ENCODE results near the gene JAG2.
A peak's percentile ranks its signal among the peaks of the same experiment; 100 is the strongest.

Gene JAG2

DNA sequence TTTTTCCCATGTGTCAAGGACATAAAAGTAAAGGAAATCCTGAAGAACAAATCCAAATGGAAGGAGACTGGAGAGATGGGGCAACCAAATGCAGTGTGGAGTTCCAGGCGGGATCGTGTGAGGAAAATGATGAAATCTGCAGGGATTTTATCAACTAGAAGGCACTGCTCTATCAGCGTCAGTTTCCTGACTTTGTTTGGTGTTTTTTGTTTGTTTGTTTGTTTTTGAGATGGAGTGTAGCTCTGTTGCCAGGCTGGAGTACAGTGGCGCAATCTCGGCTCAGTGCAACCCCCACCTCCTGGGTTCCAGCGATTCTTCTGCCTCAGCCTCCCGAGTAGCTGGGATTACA is 60.1 kb downstream of the JAG2 start:
- DNase-seq = no peak

DNA sequence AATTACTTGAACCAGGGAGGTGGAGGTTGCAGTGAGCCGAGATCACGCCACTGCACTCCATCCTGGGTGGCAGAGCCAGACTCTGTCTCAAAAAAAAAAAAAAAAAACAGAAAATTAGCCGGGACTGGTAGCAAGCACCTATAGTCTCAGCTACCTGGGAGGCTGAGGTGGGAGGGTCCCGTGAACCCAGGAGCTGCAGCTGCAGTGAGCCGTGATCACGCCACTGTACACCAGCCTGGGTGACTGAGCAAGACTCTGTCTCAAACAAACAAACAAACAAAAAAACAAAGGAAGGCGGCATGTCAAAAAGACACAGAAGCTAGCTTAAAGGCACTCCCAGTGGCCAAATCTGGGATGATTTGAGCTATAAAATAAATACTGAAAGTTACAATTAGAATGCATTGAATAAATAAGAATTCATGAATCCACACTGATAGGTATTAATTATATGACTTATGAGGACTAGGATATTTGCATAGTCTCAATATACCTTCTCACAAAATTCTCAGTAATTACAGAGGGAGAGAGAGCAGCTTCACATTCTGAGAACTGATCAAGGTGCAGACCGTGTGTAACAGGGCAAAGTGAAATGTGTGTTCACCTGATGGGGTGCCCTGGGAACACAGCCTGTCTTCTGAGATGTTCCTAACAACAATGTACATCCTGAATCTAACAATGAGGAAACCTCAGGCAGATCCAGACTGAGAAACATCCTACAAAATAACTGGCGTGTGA is 60.6 kb downstream of the JAG2 start:
- DNase-seq = no peak

DNA sequence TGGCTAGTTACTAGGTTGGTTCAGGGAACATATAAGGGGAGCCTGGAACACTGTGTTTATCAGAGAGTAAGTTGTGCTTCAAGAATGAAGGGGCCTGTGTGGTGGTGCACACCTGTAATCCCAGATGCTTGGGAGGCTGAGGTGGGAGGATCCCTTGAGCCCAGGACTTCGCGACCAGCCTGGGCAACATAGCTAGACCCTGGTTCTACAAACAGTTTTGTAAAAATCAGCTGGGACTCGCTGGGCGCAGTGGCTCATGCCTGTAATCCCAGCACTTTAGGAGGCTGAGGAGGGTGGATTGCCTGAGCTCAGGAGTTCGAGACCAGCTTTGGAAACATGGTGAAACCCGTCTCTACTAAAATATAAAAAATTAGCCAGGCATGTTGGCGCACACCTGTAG is 61.2 kb downstream of the JAG2 start:
- no peak for DNase-seq

DNA sequence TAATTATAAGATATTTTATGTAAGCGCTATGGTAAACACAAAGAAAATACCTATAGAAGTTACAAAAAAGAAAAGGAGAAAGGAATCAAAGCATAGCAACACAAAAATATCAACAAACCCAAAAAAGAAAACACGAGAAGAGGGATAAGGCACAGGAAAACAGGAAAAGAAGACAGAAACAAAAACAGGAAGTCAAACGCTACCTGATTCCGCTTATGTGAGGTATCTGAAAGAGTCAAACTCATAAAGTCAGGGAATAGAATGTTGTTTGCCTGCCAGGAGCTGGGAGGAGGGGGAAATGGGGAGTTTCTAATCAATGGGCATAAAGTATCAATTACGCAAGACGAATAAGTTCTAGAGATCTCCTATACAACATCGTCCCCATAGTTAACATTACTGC is 63.4 kb downstream of the JAG2 start:
- no peak for DNase-seq

DNA sequence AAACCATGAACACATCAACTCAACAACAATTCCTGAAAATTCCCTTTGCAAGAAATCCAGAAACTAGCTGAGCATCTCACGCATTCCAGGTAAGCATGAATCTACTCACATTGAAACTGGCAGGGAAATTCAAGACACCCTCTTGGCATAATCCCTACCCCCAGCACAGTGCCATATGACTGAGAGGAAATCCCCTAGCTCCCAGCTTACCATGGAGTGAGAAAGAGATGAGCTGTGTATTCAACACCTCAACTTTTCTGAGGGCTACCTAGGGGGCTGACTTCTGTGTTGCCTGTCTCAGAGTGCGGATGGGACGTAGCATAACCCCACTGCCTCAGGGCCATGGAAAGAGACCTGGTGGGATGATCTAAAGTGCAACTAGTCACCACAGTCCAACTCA is 65.7 kb downstream of the JAG2 start:
- DNase-seq = no peak

DNA sequence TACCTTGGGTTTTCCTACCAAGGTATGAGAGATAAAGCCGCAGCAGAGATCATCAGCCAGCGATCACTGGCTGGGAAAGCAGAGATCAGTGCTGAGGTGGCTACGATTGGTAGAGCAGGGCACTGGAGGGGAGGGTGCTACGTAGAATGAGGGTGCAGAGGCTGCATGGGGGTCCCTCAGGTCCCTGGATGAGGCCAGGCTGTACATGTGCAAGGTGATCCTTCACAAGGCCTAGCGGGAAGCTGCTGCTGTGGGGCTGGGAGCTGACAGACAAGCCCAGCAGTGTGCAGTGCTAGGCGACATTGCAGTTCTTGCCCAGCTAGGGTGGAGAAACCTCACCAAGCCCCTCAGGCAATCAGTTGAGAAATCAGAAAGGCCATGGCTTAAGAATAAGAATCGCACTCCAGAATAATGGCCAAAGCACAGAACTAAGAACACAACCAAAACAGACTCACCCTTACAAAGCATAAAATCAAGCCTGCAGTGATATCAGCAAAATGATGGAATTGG is 66.2 kb downstream of the JAG2 start:
- DNase-seq = no peak

DNA sequence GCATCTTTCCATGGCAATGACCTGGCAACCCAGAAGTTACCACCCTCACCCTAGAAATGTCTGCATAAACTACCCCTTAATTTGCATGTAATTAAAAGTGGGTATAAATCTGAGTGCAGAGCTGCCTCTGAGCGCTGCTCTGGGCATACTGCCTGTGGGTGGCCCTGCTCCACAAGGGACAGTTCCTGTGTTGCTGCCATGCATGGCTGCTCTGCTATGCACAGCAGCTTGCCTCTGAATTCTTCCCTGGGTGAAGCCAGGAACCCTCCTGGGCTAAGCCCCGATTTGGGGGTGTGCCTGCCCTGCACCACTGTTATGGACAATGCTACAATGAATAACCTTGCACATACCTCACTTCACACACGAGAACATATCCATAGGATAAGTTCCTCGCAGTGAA is 67.7 kb downstream of the JAG2 start:
- no peak for DNase-seq

DNA sequence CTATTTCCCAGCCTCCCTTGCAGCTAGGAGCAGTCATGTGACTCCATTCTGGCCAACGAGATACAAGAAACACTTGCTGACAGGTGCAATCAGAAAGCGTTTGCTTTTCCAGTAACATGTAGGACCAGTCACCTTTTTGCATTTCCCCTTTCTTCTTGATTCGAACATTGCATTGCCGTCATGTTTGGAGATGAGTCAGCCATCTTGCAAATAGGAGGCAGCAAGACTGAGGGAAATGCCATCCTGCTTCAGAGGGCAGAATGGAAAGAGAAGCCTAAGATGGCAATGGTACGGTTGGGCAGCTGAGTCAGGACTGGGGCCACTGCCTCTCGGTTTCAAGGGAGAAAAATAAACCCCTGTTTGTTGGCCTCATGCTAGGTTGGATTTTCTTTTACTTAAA is 68.8 kb downstream of the JAG2 start:
- no peak for DNase-seq

DNA sequence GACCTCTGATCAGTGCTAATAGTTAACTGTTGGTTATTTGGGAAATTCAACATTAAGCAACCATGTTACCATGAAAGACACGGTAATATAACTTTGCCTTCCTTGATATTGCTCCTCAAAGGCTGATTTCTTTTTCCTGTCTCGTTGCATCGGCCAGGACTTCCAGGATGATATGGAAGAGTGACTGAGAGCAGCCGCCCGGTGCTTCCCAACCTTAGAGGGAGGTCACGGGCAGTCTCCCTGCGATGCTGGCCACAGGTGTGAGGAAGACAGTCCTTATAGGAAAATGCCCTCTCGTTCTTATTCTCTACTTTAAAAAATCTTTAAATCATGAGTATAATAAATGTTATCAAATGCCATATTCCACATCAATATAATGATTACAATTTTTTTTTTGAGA is 70.3 kb downstream of the JAG2 start:
- DNase-seq = no peak

DNA sequence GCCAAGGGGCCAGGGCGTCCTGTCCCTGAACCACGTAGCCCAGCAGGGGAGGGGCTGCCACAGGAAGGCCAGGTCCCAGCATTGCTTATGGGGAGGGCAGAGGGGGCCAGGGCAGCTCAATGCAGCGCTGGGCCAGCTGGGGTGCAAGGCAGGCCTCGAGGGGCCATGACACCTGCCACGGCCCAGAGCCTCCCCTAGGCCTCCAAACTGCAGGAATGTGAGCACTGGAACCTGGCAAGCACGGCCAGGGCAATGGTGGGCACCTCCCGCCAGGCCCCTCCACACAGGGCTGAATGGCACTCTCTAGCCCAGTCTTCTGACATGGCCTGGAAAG is 70.8 kb downstream of the JAG2 start:
- no peak for DNase-seq

DNA sequence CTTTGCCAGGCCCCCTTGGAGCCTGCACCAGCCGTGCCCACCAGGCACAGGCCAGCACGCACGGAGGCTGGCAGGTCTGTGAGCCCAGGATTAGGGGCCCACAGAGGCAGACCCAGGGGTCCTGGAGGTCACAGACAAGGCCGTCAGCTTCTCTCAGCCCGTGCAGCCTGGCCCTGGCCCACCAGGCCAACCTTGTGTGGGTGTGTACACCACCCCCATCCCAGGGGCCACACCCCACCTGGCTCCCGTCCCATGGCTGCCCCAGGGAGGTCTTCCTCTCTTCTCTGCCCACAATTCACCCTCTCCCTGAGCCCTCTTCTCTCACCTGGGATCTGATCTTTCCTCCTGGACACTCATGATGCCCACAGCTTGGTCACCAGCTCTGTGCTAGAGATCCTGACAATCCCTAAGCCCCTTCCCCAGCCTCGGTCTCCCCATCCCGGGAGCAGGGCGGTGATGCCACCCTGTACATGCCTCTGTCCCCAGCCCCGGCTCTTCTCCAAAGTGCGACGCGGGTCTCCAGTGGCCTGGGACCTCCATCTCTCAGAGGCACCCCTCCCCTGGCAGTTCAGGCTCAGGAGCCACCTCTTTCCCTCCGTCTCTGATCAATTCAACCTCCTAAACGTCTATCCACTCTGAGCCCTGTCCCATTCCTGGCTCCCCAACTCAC is 72.2 kb downstream of the JAG2 start:
- DNase-seq = no peak

DNA sequence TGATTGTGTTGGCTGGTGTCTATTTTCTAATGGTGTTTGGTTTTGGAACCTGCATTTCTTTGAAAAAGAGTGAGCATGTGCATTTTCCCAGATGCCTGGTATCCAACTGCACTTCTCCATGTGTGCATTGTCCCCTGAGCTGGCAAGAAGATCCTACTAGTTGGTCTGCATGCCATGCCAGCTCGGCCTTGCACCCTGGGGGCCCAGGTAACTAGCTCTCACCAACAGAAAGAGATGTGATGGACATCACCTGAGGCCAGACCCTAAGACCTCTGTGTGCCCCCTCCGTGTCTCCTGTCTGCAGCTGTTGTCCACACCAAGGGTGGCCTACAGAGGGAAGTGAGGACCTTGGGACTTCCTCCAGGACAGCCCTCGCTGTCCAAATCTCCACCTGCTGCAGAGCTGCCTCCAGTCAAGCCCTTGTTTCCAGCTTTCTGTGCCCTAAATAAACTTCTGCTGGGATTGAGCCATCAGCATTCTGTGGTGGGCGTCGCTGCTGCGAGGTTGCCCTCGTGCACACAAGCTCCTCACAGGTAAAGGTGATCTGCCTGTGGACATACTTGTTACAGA is 73.3 kb downstream of the JAG2 start:
- DNase-seq = no peak

DNA sequence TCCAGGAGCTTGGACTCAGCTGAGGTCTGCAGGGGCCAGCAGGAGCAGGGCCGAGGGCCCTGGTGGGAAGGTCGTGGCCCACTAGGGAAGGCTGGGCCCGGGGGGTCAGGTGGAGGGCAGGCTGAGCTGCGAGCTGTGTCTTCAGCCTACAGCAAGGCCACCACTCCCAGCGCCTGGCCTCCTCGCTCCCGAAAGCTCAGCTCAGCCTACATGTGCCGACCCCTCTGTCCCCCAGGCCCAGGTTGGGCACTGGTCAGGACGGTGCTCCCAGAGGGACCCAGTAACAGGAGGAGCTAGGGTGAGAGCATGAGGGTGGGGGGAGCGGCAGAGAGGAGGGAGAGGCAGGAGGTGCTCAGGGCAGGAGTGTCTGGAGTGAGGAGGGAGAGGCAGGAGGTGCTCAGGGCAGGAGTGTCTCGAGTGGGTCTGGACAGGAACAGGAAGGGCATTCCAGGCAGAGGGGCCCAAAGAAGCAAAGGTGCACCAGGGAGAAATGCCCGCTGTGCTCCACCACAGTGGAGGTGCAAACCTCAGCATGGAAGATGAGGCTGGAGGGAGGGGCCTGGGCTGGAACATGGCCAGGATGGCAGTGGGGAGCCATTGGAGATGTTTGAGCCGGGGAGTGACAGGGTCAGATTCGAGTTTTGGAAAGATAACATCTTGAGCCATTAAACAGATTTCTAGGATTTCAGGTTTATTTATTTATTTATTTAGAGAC is 74.2 kb downstream of the JAG2 start:
- no peak for DNase-seq

DNA sequence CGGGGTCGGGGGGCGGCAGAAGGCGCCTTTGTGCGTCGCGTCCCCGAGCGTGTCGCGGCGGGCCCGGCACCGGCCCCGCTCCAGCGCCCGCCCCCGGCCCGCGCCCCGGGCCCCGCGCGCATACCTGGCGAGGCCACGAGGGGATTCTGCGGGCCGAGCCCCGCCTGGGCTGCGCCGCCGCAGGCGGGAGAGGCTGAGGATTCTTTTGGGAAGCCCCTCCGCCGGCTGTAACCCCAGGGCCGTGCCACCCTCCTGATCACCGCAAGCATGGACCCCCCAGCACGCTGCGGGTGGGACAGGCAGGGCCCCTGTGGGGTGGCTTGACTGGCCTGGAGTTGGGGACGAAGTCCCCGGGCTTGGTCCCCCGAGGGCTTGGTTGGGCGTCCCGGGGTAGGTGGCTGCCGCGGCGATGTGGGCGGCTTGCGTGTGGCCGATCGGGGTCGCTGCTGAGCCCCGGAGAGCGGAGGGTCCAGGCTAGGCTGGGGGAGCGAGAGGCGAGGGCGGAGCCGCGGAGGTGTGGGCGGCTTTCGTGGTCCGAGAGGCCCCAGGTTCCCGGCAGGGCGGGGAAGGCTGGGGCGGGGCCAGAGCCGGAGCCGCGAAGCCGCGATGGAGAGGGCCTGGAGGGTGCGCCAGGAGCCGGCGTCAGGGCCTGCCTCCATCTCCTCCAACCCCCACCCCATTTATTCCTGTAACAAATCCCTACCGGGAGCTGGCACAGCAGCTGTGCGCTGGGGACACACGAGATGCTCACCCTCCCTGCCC is 75.0 kb downstream of the JAG2 start:
- DNase-seq = peak; percentile 9

DNA sequence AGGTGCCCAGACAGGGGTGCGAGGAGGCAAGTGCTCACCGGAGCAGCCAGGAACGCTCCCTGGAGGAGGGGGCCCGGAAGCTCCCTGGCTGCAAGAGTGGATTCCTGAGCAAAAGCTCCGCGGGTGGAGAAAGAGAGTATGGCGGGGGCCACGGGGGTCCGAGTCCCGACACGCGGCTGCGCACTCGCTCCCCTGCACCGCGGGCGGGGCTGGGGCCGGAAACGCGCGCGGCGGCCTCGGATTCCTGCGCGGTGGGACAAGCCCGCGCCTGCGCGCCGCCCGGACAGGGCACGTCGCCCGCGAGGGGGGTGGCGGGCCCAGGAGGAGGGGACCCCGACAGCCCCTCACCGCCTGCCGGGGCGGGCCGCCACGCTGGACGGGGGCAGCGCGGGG is 75.5 kb downstream of the JAG2 start:
- DNase-seq = no peak

DNA sequence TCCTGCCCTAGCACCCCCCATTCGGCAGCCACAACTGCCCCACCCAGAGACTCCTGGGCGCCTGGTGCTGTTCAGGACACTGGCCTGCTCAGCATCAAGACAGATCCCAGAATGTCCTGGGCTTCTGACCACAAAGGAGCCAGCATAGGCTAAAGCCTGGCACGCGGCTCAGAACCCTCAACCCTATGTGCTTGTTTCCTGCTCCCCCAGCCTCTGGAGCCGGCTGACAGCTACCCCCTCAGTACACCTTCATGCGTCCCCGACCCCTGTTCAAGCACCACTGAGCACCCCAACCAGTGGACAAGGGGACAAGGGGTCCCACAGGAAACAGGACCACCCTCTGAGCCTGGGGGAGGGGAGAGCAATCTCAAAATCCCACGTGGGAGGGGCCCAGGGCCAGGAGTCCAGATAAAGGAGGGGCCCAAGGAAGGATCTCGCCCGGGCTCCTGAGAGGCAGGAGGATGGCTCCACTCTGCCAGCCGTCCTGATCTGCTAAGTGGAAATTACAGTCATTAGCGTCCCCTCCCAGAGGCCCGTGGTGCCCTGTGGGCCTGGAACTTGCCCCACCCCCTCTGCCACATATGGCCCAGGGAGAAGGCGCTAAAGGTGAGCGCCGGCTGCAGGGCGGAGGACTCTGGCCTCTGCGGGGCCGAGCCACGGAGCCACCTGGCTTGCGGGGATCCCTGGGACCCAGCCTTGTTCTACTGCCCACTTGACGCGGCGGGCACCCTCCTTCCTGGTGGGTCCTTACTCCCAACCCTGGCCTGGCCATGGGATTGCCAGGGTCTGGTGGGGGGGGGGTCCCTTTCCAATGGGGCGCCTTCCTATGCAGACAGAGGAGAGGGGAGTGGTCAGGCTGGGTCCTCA is 76.2 kb downstream of the JAG2 start:
- no peak for DNase-seq

DNA sequence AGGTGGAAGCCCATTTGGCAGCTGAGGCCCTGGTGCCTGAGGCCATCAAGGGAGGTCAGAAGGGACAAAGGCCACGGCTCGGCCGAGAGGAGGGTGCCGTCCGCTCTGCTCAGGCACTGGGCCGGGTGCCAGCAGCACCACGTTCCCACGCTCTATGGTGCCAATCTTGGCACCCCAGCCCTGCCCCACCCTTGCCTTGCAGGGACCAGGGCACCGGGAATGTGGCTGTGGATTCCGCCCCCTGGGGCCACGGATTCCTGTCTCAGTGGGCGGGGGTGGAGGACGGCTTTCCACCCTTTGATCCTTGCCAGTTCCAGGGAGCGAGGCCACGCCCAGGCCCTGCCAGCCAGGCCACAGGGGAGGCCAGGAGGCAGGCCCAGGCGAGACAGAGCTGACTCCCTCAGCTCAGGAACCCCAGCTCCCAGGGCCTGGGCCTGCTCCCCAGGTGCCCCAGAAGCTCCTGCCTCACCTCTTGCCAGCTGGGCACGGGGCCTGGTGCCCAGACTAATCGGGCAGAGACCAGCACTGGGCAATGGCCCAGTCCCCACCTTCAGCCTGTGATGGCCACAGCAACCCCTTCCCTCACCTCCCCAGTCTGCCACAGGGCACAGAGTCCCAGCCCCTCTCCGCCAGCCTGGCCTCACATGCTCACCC is 76.9 kb downstream of the JAG2 start:
- DNase-seq = no peak

DNA sequence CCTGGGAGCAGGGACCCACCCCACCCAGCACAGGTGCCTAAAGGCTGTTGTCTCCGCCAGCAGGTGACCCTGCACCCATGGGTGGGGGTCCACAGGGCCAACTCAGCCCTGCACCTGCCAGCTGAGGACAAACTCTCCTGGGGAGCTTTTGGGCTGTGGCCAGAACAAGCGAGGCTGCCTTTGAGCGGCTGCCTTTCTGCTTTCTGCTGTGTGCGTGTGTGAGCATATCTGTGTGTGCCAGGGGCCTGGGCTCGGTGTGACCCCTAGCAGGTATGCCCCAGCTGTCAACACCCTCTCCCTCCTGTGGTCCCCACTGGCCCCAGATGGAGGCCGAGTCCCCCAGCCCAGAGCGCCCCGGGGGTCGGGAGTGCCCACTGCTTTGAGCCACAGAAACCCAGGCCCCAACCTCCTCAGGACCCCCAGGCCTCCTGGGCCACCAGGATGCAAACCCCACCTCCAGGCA is 77.5 kb downstream of the JAG2 start:
- no peak for DNase-seq
